ENCODE results near the gene GPR119. TPM values are rescaled to one million over a fixed set of nuclear protein-coding genes. Genes with fewer than 3 reads are reported as not detected.
"Not testable (repeated sequence)": the region's sequence is repeated elsewhere in the genome, so short reads cannot be mapped to it uniquely, and the experiment has no call there.

Gene GPR119
- total RNA-seq (1 to 10 TPM in 1 of 2 donors, not detected in 1; 4.3 TPM), polyA plus RNA-seq (not detected)

DNA sequence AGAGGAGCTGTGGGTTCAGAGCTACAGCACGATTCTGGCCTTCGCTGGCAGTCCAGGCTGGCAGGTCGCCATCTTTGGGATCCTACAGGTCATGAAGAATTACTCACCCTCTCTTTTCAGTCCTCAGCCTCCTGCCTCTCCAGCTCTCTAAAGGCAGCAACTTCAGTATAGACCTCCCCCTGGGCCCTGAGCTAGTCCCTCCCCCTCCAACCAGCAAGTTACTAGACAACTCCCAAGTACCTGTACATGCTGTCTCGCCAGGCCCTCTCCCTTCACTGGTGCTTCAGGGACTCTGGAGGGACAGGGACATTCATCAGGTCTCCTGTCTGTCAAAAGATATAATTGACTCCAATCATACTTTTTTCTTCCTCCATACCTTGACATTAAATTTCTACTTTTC lies at the start of gene GPR119:
Gene GPR119, minus strand, starts transcription at position 155 of the 400 bp plus-strand sequence. CDS start 227 bp downstream, outside the sequence.
- Histone ChIP-seq H3K36me3 (ENCODE audit: control insufficient read depth in 4 of 4, insufficient read depth in 3 of 4, low read depth in 1 of 4, low read length in 3 of 4) (no peaks in the 10 kb centered on the region), H3K27me3 (ENCODE audit: control insufficient read depth in 4 of 4, insufficient read depth in 4 of 4, low read length in 3 of 4) (no peaks in the 10 kb centered on the region), H3K4me1 (ENCODE audit: control insufficient read depth in 4 of 4, insufficient read depth in 4 of 4, low read length in 3 of 4) (no peaks in the 10 kb centered on the region), H3K9ac (ENCODE audit: low read depth in 1 of 2, low read length in 2 of 2) (no peak within 1 kb of the TSS), H3K27ac (ENCODE audit: low read depth in 1 of 2, low read length in 2 of 2) (no peak within 1 kb of the TSS), H3K9me3 (ENCODE audit: control insufficient read depth in 4 of 4, low read length in 3 of 4) (no peaks in the 10 kb centered on the region), H3K4me3 (ENCODE audit: low read depth in 1 of 3, low read length in 3 of 3) (no peak within 1 kb of the TSS)
- 78% methylated on average over 4 of the region's 4 CpGs for WGBS
- no peak for TF ChIP-seq FOXA2 (IDR thresholded peaks at IDR 0.05)
- TF ChIP-seq RAD21 (IDR thresholded peaks at IDR 0.05): no peak
- TF ChIP-seq, protein P1, sequence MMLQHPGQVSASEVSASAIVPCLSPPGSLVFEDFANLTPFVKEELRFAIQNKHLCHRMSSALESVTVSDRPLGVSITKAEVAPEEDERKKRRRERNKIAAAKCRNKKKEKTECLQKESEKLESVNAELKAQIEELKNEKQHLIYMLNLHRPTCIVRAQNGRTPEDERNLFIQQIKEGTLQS (IDR thresholded peaks at IDR 0.05): no peak
- no peak for TF ChIP-seq HNF4G (IDR thresholded peaks at IDR 0.05)
- TF ChIP-seq, protein P2, sequence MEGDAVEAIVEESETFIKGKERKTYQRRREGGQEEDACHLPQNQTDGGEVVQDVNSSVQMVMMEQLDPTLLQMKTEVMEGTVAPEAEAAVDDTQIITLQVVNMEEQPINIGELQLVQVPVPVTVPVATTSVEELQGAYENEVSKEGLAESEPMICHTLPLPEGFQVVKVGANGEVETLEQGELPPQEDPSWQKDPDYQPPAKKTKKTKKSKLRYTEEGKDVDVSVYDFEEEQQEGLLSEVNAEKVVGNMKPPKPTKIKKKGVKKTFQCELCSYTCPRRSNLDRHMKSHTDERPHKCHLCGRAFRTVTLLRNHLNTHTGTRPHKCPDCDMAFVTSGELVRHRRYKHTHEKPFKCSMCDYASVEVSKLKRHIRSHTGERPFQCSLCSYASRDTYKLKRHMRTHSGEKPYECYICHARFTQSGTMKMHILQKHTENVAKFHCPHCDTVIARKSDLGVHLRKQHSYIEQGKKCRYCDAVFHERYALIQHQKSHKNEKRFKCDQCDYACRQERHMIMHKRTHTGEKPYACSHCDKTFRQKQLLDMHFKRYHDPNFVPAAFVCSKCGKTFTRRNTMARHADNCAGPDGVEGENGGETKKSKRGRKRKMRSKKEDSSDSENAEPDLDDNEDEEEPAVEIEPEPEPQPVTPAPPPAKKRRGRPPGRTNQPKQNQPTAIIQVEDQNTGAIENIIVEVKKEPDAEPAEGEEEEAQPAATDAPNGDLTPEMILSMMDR (IDR thresholded peaks at IDR 0.05; ENCODE audit: low read depth, low read length, missing input control): no peak
- no peak for TF ChIP-seq ZBTB33 (IDR thresholded peaks at IDR 0.05)
- no peak for TF ChIP-seq REST (IDR thresholded peaks at IDR 0.05)
- TF ChIP-seq RXRA (IDR thresholded peaks at IDR 0.05): no peak
- TF ChIP-seq MAX (IDR thresholded peaks at IDR 0.05): no peak
- no peak for TF ChIP-seq GABPA (IDR thresholded peaks at IDR 0.05 in 1 of 2, conservative IDR thresholded peaks at IDR 0.05 in 1 of 2)
- TF ChIP-seq TAF1 (conservative IDR thresholded peaks at IDR 0.05): no peak
- no peak for TF ChIP-seq SP1 (IDR thresholded peaks at IDR 0.05)
- no peak for TF ChIP-seq EGR1 (IDR thresholded peaks at IDR 0.05; ENCODE audit: low read depth in 2 of 2)
- no peak for TF ChIP-seq YY1 (IDR thresholded peaks at IDR 0.05)
- TF ChIP-seq HNF4A (conservative IDR thresholded peaks at IDR 0.05): no peak
- TF ChIP-seq JUND (IDR thresholded peaks at IDR 0.05): no peak
- no peak for DNase-seq (ENCODE audit: low spot score)

- not testable (repeated sequence) for H3K27me3 ChIP-seq (ENCODE audit: control insufficient read depth in 4 of 4, insufficient read depth in 4 of 4, low read length in 3 of 4); H3K9ac ChIP-seq (ENCODE audit: low read depth in 1 of 2, low read length in 2 of 2); DNase-seq (ENCODE audit: low spot score); H3K4me1 ChIP-seq (ENCODE audit: control insufficient read depth in 4 of 4, insufficient read depth in 4 of 4, low read length in 3 of 4); H3K4me3 ChIP-seq (ENCODE audit: low read depth in 1 of 3, low read length in 3 of 3); H3K36me3 ChIP-seq (ENCODE audit: control insufficient read depth in 4 of 4, insufficient read depth in 3 of 4, low read depth in 1 of 4, low read length in 3 of 4); H3K27ac ChIP-seq (ENCODE audit: low read depth in 1 of 2, low read length in 2 of 2); H3K9me3 ChIP-seq (ENCODE audit: control insufficient read depth in 4 of 4, low read length in 3 of 4)
- 84% methylated on average over 5 of the region's 5 CpGs for WGBS
These were observed 43.8 kb upstream of the GPR119 start for GRCh38 chrX:130429236-130429635.

Measured in liver (tissue), 9 donors.